Stimulated activated CD8-positive, alpha-beta memory T cell treated with anti-CD3 and anti-CD28 coated beads, Interleukin-15, amount 100 ng/mL, for 4 hours (primary cell): ENCODE results near the gene SPACA6.

Source experiments
- DNase-seq, 2 donors: peaks; one replicate each; pipeline ENCODE4 v3.0.0-alpha.2; 2020; ENCODE audit warnings: low read depth in 2 of 2

SPACA6 gene

DNA sequence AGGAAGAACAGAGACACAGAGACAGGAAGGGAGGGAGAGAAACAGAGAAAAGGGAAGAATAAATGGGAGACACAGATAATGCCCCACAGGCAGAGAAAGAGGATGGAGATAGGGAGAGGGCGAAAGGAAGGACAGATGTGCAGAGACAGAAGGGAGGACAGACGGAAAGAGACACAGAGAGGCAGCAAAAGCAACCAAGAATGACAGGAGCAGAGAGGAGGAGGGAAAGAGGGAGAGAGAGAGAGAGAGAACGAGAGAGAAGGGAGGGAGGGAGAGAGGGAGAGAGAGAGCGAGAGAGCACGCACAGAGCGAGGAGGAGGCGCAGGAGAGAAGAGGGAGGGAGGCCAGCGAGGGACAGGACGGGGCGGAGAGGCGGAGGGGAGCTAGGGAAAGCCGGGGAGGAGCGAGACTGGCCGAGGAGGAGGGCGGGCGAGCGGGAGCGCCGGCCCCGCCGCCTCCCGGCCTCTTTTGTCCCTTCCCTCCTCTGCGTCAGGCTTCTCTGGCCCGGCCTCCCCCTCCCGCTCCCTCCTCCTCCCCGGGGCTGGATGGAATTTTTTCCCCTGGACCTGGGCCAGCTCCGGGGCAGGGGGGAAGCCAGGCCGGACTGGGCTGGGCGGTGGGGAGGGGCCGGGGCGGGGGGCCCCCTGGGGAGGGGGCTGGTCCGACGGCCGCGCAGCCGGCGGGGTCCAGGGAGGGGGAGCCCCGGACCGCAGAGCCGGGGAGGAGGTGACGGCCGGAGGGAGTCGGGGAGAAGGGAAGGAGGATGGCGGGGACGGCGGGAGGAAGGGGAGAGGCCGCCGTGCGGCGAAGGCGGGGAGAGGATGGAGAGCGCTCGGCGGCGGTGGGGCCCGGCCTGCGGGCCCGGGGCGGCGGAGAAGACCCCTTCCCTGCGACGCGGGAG lies 4.2 kb upstream of the SPACA6 start:
- DNase-seq, result no peak

DNA sequence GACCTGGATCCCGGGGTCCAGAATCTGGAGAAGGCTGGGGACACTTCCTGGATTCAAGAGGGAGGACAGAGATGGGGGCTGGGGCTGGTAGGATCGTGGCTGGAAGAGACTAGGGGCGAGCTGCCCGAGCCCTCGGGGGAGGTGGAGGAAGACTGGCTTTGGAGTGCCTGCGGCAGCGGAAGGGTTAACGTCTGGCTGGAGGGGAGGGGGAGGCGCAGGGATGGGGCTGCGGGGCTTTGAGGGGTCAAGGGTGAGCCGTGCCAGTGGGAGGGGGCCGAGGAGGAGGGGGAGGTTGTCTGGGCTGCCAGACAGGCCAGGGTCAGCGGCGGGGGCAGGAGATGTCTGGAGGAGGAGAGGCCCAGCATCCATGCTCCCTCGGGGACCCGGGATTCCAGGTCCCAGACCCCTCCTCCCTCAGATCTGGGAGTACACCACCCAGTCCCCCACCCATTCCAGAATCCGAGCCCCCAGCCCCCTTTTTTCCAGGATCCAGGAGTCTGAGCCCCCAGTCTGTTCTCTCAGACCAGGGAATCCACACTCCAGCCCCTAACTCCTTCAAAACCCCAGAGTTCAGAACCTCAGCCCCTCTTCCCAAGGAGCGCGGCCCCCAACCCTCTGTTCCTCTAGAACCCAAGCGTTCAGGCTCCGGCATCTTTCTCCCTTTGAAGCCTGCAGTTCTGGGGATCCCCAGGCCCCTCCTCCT lies 3.2 kb upstream of the SPACA6 start:
- DNase-seq, result no peak

DNA sequence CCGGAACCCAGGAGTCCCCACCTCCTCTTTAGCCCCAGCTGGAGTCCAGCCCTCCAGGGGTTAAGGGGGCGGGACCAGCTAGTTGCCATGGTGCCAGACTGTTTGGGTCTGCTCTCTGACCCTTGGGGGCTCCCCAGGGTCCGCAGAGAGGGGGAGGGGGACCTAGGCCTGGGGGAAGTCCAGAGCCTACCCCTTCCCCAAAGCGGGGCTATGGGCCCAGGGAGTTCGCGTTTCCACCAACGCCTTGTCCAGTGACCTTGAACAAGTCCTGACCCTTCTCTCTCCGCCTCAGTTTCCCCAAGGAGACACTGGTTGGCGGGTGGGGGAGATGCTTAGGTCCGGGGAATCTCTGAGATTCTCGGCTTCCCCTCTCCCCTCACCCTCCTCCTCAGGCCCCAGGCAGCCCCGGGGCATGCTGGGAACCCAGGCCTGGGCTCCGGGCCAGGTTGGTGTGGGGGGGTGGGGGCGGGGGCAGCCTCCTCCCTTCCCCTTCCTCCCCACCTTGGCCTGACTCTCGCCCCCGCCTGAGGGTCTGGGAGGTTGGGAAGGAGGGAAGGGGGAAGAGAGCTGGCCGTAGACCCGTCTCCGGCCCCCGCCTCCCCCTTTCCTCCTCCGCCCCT lies 2.6 kb upstream of the SPACA6 start:
- DNase-seq, result no peak

DNA sequence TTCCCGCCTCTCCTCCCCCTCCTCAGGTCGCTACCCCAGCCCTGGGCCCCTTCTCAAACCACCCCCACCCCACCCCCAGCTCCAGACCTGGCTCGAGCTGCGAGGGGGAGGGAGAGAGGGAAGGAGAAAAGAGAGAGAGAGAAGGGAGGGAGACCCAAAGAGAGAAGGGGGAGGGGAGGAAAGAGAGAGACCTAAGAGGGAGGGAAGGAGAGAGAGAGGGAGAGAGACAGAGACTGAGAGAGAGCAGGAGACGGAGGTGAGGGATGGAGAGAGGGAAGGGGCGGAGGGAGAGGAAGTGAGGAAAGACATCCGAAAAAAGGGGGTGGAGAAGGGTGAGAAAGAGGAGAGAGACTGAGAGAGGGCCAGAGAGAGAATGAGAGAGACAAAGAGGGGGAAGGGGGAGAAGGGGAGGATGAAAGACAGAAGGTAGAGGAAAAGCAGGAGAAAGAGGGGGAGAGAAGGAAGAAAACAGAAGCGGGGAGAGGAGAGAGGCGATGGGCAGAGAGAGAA lies 2.0 kb upstream of the SPACA6 start:
- no peak for DNase-seq

DNA sequence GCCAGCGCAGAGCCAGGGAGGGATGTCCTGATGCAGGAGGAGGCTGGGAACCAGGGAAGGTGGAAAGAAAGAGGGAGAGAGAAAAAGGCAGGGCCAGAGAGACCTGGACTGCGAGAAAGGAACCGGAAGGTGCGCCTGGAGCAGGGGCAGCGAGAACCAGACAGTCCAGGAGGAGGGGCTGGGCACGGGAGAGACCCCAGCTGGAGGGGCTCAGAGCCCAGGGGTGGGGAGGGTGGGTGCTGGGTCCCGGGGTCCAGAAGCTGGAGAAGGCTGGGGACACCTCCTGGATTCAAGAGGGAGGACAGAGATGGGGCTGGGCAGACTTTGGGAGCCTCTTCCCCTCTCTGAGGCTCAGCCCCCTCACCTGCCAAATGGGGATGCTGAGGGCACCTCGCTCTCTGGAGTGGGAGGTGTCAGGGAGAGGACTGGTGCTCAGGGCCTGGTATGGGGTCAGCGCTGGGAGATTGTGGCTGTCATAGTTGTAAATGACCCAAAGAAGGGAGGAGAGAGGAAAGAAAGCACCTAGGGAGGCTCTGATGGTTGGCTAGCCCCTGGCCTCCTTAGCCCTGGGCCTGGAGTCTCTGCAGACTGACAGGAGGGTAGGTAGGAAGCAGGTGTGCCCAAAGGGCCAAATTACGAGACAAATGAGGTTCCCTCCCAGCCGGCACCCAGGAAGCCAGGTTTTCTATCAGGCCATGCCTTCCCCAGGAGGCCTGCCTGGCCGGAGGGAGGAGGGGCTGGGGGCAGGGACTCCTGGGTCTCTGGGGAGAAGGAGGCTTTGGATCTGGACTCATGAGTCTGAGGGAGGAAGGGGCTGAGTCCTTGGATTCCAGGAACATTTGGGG lies 1.3 kb upstream of the SPACA6 start:
- DNase-seq, result no peak

- no peak for DNase-seq
Measured at GRCh38 chr19:51692468-51692867, 662 bp upstream of the SPACA6 start.

GRCh38 chr19:51693819-51694218 lies 689 bp downstream of the SPACA6 start:
- DNase-seq, result no peak

- no peak for DNase-seq
Measured at GRCh38 chr19:51694318-51695085, 1.4 kb downstream of the SPACA6 start.

GRCh38 chr19:51695088-51695487 lies 2.0 kb downstream of the SPACA6 start:
- no peak for DNase-seq

GRCh38 chr19:51695702-51696315 lies 2.7 kb downstream of the SPACA6 start:
- no peak for DNase-seq

DNA sequence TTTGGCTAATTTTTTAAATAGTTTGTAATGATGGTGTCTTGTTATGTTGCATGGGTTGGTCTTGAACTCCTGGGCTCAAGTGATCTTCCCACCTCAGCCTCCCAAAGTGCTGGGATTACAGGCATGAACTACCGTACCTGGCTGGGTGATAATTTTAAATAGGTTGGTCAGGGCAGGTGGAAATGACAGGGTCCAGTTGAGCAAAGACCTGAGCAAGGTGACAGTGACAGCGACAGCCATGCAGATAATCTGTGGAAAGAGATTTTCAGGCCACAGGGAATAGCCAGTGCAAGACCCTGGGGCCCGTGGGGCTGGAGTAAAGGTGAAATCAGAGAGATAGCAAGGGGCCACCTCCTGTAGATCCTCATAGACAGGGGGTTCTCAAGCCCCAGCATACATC lies 3.5 kb downstream of the SPACA6 start:
- DNase-seq, result no peak

- no peak for DNase-seq
Measured at GRCh38 chr19:51697169-51697776, 4.1 kb downstream of the SPACA6 start.

- DNase-seq, result no peak
Measured at GRCh38 chr19:51698296-51698695, 5.2 kb downstream of the SPACA6 start.

GRCh38 chr19:51699170-51699569 lies 6.0 kb downstream of the SPACA6 start:
- DNase-seq, result no peak

- DNase-seq, result no peak
Measured at GRCh38 chr19:51701468-51702100, 8.5 kb downstream of the SPACA6 start.

DNA sequence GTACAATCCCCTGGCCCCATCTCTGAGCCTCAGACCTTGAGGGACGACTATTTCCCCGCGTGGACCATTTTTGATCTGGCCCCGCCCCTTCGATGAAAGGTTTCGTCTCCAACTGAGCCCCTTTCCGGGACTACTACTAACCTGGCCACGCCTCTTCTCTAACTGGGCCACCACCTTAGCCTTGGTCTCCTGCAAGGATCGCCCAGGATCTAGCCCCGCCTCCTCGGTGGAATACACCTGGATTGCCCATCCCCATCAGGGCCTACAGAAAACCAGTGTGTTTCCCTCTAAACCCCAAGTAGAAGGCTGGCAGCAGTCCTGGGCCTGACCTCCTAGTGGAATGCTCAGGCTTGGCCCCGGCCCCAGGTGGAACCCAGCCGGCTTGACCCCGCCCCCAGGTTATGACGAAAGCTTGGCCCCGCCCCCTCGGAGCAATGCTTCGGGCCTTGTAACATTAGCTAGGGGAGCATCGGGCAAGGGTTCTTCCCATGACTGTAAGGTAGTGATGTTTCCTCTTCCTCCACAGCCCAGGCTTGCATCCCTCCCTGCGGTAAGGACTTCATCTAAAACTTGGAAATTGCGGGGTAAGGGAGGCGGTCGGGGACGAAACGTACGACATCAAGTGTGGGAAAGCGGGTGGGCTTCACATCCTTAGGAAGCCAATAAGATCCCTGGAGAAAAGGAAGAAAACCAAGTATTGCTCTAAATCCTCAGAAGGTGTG lies 9.1 kb downstream of the SPACA6 start:
- no peak for DNase-seq

GRCh38 chr19:51702825-51703574 lies 9.9 kb downstream of the SPACA6 start:
- no peak for DNase-seq
